ENCODE data around the gene CLEC4M. TPM values are rescaled to one million over a fixed set of nuclear protein-coding genes. Genes with fewer than 3 reads are reported as not detected.

The CLEC4M gene
- polyA plus RNA-seq, 1 donor (not counting 4 experiments of a cell fraction or from before 2014, with no cell fraction given), result not detected

DNA sequence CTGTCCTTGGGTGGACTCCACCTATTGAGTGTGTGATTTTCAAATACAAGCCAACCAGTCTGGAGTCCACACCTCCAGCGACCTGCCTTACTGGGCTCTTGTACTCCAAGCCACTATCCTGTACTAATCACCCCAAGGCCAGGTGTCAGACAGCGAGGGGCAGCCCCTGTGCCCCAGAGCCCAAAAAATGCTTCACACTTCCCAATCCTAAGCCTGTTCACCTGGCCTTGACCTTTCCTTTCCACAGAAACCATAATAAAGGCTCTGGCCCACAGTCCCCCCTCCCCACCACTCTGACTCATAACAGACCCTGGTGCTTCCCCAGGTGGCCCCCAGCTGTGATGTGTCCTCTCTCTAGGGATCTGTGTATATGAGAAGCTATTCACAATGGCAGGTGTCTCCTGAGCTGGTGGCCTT lies 19.6 kb upstream of the CLEC4M start:
- no peak overlapping the region for H2AFZ ChIP-seq (ENCODE audit: control insufficient read depth, low read length)
- TF ChIP-seq, protein P1, sequence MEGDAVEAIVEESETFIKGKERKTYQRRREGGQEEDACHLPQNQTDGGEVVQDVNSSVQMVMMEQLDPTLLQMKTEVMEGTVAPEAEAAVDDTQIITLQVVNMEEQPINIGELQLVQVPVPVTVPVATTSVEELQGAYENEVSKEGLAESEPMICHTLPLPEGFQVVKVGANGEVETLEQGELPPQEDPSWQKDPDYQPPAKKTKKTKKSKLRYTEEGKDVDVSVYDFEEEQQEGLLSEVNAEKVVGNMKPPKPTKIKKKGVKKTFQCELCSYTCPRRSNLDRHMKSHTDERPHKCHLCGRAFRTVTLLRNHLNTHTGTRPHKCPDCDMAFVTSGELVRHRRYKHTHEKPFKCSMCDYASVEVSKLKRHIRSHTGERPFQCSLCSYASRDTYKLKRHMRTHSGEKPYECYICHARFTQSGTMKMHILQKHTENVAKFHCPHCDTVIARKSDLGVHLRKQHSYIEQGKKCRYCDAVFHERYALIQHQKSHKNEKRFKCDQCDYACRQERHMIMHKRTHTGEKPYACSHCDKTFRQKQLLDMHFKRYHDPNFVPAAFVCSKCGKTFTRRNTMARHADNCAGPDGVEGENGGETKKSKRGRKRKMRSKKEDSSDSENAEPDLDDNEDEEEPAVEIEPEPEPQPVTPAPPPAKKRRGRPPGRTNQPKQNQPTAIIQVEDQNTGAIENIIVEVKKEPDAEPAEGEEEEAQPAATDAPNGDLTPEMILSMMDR (optimal IDR thresholded peaks at IDR 0.05 in 1 of 3, IDR thresholded peaks at IDR 0.05 in 1 of 3, conservative IDR thresholded peaks at IDR 0.05 in 1 of 3; ENCODE audit: extremely low read depth in 1 of 3, insufficient read depth in 2 of 3, low read length in 3 of 3), result no peak
- no peak for TF ChIP-seq EZH2 (IDR thresholded peaks at IDR 0.05; ENCODE audit: low read length)
- no peak overlapping the region for H3K4me3 ChIP-seq (ENCODE audit: control insufficient read depth in 2 of 3, extremely low read depth in 1 of 3, insufficient read depth in 2 of 3, low read depth in 1 of 3, low read length in 3 of 3)
- no peak overlapping the region for H3K4me2 ChIP-seq (ENCODE audit: control insufficient read depth, extremely low read depth, insufficient read depth, low read depth, low read length)
- no peaks in the 10 kb centered on the region for H3K9me1 ChIP-seq (ENCODE audit: control insufficient read depth, extremely low read depth, insufficient read depth, low read length)
- H3K36me3 ChIP-seq (ENCODE audit: control insufficient read depth in 2 of 2, extremely low read depth in 1 of 2, insufficient read depth in 2 of 2, low read length in 2 of 2), result no peaks in the 10 kb centered on the region
- no peaks in the 10 kb centered on the region for H3K9me3 ChIP-seq (ENCODE audit: control insufficient read depth, low read depth, low read length)
- FAIRE-seq (no peak), DNase-seq (ENCODE audit: low read depth, low spot score) (no peak)
- no peak overlapping the region for H3K9ac ChIP-seq (ENCODE audit: control insufficient read depth, extremely low read depth, insufficient read depth, low read length)
- H3K4me1 ChIP-seq (ENCODE audit: control insufficient read depth, extremely low read depth, insufficient read depth, low read length), result no peaks in the 10 kb centered on the region
- H3K27ac ChIP-seq (ENCODE audit: control insufficient read depth, insufficient read depth, low read length), result no peak overlapping the region
- H3K27me3 ChIP-seq (ENCODE audit: control insufficient read depth, extremely low read depth, insufficient read depth, low read length), result no peaks in the 10 kb centered on the region
- H3K79me2 ChIP-seq (ENCODE audit: control insufficient read depth, insufficient read depth, low read length), result no peaks in the 10 kb centered on the region
- H4K20me1 ChIP-seq (ENCODE audit: control insufficient read depth, extremely low read depth, insufficient read depth, low read length), result no peaks in the 10 kb centered on the region
- dilution Hi-C loops (cut with MboI; ENCODE audit: extremely low pct_ligation_motif_present, low sequenced_read_pairs), result no loop called here

DNA sequence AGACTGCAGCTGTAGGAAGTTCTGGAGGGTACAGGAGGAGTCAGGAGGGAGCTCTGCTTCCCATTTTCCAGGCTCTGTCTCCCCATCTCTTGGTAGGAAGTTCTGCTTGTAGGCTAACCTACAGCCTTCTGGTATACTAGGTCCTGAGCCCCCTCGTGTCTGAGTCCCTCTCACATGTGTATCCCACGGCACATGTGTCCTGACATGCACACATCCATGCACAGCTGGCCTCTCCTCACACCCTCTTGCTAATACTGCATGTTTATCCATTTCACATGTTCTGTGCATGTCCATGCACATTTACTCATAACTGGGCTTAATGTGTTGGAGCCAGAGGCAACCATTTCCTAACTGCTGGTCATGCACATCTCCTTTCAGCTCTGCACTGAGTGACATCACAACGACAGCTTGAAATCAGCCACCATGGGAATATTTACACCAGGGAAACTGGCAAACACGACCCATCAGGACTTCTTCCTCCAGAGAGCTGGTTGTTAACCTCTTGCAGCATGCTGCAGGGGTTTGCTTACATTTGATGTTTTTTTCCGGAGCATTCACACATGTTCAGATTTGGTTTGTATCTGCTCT lies 18.8 kb upstream of the CLEC4M start:
- dilution Hi-C loops (cut with MboI; ENCODE audit: extremely low pct_ligation_motif_present, low sequenced_read_pairs), result no loop called here
- Histone ChIP-seq H3K9ac (ENCODE audit: control insufficient read depth, extremely low read depth, insufficient read depth, low read length) (no peak overlapping the region), H3K9me1 (ENCODE audit: control insufficient read depth, extremely low read depth, insufficient read depth, low read length) (no peaks in the 10 kb centered on the region), H3K27me3 (ENCODE audit: control insufficient read depth, extremely low read depth, insufficient read depth, low read length) (no peaks in the 10 kb centered on the region), H3K27ac (ENCODE audit: control insufficient read depth, insufficient read depth, low read length) (no peak overlapping the region), H3K9me3 (ENCODE audit: control insufficient read depth, low read depth, low read length) (no peaks in the 10 kb centered on the region), H3K79me2 (ENCODE audit: control insufficient read depth, insufficient read depth, low read length) (no peaks in the 10 kb centered on the region), H3K4me2 (ENCODE audit: control insufficient read depth, extremely low read depth, insufficient read depth, low read depth, low read length) (no peak overlapping the region), H4K20me1 (ENCODE audit: control insufficient read depth, extremely low read depth, insufficient read depth, low read length) (no peaks in the 10 kb centered on the region), H2AFZ (ENCODE audit: control insufficient read depth, low read length) (no peak overlapping the region), H3K4me3 (ENCODE audit: control insufficient read depth in 2 of 3, extremely low read depth in 1 of 3, insufficient read depth in 2 of 3, low read depth in 1 of 3, low read length in 3 of 3) (no peak overlapping the region), H3K36me3 (ENCODE audit: control insufficient read depth in 2 of 2, extremely low read depth in 1 of 2, insufficient read depth in 2 of 2, low read length in 2 of 2) (no peaks in the 10 kb centered on the region), H3K4me1 (ENCODE audit: control insufficient read depth, extremely low read depth, insufficient read depth, low read length) (no peaks in the 10 kb centered on the region)
- FAIRE-seq (no peak), DNase-seq (ENCODE audit: low read depth, low spot score) (no peak)
- TF ChIP-seq, protein P1 (optimal IDR thresholded peaks at IDR 0.05 in 1 of 3, IDR thresholded peaks at IDR 0.05 in 1 of 3, conservative IDR thresholded peaks at IDR 0.05 in 1 of 3; ENCODE audit: extremely low read depth in 1 of 3, insufficient read depth in 2 of 3, low read length in 3 of 3), result no peak
- TF ChIP-seq EZH2 (IDR thresholded peaks at IDR 0.05; ENCODE audit: low read length), result no peak
